ENCODE data around the gene PDCD5.
"Not testable (repeated sequence)": the region's sequence is repeated elsewhere in the genome, so short reads cannot be mapped to it uniquely, and the experiment has no call there.

PDCD5 gene, protein sequence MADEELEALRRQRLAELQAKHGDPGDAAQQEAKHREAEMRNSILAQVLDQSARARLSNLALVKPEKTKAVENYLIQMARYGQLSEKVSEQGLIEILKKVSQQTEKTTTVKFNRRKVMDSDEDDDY

DNA sequence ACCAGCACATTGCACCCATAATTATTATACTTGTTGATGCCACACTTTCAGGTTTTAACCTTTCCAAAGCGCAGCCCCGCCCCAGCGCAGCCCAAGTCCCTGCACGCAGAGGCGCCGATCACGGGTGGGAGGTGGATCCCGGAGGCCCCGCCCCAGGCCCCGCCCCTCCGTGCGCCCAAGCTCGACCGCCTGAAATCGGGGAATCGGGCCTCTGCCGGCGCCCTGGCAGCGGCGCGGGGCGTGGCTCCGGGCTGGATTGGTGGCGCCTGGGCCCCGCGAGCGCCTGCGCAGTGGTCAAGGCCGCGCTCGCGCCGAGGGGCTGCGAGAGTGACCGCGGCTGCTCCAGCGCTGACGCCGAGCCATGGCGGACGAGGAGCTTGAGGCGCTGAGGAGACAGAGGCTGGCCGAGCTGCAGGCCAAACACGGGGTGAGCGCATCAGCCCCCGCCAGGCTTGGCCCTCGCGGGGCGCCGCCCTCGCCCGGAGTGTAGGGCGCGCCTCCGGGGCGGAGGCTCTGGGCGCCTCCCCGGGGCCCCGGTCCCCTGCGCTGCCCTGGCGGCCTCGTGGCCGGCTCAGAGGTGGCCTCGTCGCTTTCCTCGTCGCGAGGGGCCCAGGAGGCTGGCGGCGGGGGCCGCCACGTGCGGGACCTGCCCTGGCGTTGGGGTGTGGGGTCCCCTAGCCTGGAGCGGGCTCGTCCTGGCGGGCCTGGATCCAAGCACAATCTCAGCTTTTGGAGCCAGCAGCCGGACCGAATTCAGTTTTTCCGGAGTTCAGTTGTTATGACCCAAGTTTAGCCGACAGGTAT lies at the start of gene PDCD5:
PDCD5 (plus strand) TSS at position 290 of the 804 bp plus-strand sequence; CDS start at position 362, 72 bp downstream.
- FAIRE-seq: no peak

DNA sequence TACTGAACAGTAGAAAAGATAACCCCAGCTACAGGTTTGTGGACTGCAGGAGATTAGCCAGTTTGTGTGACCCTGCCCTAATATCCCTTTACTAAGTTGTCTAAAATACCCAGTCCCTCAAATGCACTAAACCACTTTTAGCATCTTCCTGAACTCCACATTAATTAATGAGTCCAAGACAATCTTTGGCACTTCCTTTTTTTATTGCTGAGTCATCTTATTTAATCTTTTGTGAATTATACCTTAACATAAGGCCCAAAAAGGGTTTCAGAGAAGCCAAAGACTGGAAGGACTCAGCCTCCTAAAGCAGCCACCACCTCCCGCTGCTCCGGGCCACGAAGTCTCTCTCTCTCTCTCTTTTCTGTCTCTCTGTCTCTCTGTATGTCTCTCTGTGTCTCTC lies 48.8 kb upstream of the PDCD5 start:
- FAIRE-seq: no peak

DNA sequence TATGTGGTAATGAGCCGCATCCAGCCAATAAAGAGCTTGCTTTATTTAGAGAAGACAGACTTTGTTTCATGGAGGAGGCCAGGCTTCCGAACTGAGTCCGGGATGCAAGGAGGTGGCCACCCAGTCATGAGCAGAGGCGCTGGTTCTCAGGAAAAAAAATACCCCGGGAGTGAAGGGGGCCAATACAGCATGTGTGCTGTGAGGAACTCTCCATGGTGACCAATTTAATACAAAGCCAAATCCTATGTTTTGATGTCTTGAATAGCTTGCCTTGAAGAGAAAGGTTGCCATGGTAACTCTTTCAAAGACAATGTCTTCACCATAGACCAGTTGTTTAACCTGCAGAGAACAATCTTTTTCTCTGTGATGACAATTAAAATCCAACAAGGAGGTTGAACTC lies 43.4 kb upstream of the PDCD5 start:
- no peak for FAIRE-seq

DNA sequence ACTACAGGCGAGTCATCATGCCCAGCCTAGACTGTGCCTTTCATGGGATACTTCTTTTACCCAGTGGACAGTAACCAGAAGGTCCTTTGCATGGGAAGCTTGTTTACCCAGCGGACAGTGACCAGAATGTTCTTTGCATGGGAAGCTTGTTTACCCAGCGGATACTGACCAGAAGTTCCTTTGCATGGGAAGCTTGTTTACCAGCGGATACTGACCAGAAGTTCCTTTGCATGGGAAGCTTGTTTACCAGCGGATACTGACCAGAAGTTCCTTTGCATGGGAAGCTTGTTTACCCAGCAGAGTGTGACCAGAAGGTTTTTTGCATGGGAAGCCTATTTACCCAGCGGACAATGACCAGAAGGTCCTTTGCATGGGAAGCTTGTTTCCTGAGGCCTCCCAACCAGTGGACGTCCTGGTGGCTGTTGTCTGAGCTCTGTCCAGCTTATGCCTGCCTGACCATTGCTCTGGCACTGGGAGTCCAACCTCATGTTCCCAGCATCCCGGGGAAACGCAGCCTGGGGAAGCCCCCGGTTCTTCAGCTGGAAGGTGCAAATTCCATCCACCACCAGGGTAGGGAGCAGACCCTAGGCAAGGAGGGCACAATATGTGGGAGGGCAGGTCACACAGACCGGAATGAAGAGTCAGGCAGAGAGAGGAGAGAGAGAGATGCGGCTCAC lies 41.6 kb upstream of the PDCD5 start:
- FAIRE-seq: no peak

DNA sequence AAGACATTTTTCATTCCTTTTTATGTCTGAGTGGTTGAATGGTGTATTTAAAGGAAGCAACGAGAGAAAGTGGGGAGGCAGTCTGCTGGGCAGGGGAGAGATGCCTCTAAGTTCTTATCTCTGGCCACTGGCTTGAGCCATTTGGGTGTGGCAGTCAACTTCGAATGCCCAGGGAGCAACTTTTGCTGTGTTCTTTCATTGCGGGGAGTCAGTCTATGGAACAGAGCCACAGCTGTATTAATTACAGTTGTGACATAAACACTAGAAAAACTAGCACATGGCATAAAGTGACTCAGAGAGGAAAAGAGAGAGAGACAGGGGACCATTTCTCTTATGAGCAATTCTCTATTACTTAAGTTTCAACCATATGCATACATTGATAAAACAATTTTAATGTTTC lies 40.4 kb upstream of the PDCD5 start:
- FAIRE-seq: no peak

DNA sequence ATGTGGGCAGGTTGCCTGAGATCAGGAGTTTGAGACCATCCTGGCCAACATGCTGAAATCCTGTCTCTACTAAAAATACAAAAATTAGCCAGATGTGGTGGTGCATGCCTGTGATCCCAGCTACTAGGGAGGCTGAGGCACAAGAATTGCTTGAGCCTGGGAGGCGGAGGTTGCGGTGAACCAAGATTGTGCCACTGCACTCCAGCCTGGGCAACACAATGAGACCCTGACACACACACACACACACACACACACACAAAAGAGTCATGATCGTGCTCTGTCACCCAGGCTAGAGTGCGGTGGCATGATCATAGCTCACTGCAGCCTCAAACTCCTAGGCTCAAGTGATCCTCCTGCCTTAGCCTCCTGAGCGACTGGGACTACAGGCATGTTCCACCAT lies 39.6 kb upstream of the PDCD5 start:
- FAIRE-seq: not testable (repeated sequence)

DNA sequence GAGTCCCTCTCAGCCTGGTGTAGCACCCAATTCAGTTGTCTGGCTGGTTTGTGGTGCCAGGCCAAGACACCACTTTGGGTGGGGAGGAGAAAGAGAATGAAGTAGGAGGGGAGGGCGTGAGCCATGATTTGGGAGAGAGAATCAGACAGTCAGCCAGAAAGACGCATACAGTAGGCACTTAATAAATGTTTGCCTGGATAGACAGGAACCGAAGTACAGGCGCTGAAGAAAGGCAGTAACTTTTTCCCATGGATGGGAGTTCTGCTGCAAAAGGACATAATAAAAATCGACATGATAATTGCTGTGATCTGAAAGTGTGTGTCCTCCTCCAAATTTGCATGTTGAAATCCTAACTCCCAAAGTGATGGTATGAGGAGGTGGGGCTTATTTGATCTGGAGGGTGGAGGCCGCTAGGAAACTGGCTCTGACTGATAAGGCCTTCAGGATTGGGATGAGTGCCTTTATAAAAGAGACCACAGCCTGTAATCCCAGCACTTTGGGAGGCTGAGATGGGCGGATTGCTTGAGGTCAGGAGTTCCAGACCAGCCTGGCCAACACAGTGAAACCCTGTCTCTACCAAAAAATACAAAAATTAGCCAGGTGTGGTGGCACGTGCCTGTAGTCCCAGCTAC lies 38.4 kb upstream of the PDCD5 start:
- no peak for FAIRE-seq

DNA sequence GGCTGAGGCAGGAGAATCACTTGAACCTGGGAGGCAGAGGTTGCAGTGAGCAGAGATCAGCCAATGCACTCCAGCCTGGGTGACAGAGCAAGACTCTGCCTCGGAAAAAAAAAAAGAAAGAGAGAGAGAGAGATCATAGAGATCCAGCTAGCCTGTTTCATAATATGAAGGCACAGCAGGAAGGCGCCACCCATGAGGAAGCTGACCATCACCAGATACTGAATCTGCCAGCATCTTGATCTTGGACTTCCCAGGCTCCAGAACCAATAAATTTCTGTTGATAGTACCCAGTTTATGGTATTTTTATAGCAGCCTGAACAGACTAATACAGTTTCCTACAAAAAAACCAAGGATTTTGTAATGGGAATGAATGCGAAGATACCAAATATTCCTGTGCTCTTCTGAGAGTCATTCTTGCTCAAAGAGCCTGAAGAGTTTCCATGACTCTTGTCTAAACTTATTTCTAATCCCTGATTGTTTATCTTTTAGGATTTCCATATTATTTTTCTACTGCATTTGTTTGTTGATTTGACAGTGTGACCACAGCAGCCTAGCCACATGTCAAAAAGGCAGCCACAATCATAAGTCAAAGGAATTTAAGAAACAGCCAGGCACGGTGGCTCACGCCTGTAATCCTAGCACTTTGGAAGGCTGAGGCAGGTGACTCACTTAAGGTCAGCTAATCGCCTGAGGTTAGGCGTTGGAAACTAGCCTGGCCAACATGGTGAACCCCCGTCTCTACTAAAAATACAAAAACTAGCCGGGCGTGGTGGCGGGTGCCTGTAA lies 37.7 kb upstream of the PDCD5 start:
- FAIRE-seq: no peak

DNA sequence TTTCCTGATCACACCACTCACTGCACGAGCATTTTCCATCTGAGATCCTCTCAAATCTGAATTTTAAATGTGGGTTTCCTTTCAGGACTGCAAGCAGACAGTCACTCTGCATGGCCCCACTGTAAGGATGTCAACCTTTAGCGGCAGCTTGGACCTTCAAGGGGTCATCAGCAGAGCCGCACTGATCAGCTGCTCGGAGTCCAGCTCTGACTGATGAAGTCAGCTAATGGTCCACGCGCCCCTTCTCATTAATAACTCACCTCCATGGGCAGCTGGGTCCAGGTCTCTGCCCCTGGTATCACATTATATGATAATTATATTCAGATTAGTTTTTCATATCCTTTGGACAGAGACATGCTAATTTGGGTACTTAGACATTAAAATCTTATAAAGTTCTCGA lies 36.1 kb upstream of the PDCD5 start:
- FAIRE-seq: no peak

DNA sequence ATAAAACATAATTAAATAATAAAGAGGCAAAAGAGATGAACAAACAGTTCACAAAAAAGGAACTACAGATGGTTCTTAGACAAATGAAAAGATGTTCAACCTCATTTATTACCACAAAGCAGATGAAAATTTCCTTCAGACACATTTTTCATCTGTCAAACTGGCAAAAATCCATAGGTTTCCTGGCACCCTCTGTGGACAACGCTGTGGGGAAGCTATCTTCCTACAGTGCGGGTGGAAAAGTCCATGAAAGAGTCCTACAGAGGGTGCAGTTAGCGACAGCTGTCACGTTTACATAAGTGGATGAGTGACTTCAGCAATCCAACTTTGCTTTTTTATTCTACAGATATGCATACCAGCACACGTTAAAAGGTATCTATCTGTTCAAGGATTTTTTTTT lies 30.3 kb upstream of the PDCD5 start:
- no peak for FAIRE-seq

DNA sequence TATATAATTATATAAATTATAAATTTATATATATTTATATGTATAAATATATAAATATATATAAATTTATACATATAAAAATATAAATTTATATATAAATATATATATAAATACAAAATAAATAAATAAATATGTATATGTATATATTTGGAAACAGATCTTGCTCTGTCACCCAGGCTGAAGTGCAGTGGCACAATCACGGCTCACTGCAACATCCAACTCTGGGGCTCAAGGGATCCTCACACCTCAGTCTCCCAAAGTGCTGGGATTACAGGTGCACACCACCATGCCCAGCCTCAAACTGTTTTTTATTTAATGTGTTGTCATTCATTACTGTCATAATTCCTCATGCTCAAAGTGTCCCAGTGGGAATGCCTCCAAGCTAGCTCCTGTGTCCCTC lies 25.2 kb upstream of the PDCD5 start:
- no peak for FAIRE-seq

DNA sequence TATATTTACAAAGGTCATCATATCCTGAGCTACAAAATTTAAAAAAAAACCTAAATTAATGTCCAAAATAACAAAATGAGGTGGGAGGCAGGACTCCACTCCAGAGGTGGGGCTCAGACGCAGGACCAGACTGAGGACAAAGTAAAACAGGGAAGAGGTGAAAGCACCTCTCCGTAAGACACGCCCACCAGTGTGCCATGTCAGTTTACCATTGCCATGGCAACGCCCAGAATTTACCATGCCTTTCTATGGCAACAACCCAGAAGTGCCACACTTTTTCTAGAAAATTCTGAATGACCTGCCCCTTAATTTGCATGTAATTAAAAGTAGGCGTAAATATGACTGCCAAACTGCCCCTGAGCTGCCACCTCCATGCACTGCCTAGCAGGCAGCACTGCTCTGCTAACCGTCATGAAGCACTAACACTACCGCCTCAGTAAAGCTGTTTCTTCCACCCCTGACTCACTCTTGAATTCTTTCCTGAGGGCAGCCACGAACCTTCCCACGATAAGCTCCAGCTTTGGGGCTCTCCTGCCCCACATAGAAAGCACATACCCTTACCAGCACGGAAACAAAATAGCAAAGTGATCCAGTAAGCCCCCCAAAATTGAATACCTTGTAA lies 22.3 kb upstream of the PDCD5 start:
- no peak for FAIRE-seq

DNA sequence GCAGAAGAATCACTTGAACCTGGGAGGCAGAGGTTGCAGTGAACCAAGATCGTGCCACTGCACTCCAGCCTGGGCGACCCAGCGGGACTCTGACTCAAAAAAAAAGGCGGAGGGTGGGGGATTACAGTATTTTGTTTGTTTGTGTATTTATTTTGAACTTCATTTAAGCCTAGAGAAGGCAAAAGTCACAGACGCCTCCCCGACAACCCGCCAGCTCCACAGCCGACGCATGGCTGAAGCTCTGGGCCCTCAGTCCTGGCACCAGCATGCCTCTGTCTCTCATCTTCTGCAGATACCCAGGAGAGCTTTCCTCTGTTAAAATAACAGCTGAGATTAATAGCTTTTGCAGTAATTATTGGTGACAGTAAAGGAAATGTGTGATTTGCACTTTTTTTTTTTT lies 17.2 kb upstream of the PDCD5 start:
- no peak for FAIRE-seq

DNA sequence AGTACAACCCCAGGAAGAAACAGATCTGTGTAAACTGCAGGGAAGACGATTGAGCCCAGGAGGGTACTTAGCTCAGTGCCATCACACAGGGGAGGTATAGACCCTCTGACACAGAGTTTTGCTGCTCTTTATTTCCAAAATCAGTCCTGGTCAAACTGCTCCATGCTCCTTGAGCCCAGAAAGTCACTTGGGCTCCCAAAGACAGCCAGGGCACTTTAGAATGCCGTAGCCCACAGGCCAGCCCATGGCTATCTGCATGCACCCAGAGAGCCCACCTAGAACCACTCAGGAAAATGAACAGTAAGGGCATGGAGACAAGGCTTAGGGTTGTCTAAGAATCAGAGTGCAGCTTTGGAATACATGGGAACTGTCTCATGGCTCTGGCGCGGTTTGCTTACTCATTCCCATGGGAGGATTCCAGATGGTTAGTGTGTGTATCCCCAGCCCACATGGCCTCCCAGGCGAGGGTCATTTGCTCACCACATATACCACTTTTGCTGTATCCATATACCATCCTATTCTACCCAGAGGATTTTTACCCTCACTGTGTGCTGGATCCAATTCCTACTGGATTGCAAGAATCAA lies 14.7 kb upstream of the PDCD5 start:
- FAIRE-seq: no peak

DNA sequence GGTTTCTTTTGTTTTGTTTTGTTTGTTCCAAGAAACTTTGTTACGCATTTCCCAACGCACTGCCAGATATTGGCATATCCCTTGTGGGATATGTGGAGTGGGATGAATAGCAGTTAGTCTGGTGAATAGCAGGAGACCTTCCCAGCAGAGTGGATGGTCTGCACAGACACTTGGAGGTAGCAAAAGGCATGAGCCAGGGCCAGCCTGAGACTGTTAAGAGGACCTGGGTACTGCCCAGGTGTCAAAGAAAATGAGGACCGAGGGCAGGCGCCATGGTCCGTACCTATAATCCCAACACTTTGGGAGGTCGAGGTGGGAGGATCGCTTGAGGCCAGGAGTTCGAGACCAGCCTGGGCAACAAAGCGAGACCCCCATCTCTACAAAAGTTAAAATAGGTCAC lies 13.5 kb upstream of the PDCD5 start:
- no peak for FAIRE-seq

DNA sequence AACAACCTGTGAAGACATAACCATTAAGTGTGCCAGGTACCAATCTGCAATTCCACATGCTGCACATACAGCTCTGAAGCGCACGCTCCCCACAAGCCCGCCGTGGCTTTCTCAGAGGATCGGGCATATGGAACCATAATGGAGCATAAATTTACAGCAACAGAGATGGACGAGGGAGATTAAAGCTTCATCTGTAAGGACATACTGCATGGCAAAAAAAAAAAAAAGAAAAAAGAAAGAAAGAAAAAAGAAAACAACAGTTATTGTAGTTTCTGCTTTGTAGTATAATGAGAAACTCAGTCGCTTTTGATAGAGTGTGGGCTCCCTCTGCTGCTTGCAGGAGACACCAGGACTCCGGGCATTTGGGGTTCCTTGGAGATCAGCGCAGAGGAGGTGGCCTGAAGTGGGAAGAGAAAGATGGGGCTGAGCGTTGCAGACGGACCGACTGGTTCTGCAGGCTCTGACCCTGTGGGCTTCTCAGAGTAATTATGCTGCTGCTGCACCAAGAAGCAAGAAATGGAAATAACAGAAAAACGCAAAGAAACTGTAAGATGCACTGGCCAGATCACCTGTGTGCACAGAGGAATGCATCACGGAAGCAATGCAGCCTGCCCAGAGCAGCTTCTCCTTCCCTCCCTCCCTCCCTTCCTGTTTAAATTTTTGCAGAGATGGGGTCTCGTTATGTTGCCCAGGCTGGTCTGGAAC lies 10.8 kb upstream of the PDCD5 start:
- no peak for FAIRE-seq

DNA sequence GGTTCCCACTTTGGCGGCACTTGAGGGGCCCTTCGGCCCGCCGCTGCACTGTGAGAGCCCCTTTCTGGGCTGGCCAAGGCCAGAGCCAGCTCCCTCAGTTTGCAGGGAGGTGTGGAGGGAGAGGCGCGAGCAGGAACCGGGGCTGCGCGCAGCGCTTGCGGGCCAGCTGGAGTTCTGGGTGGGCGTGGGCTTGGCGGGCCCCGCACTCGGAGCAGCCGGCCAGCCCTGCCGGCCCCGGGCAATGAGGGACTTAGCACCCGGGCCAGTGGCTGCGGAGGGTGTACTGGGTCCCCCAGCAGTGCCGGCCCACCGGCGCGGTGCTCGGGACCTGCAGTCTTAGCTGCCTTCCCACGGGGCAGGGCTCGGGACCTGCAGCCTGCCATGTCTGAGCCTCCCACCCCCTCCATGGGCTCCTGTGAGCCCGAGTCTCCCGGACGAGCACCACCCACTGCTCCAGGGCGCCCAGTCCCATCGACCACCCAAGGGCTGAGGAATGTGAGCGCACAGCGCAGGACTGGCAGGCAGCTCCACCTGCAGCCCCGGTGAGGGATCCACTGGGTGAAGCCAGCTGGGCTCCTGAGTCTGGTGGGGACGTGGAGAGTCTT lies 9.4 kb upstream of the PDCD5 start:
- not testable (repeated sequence) for FAIRE-seq

DNA sequence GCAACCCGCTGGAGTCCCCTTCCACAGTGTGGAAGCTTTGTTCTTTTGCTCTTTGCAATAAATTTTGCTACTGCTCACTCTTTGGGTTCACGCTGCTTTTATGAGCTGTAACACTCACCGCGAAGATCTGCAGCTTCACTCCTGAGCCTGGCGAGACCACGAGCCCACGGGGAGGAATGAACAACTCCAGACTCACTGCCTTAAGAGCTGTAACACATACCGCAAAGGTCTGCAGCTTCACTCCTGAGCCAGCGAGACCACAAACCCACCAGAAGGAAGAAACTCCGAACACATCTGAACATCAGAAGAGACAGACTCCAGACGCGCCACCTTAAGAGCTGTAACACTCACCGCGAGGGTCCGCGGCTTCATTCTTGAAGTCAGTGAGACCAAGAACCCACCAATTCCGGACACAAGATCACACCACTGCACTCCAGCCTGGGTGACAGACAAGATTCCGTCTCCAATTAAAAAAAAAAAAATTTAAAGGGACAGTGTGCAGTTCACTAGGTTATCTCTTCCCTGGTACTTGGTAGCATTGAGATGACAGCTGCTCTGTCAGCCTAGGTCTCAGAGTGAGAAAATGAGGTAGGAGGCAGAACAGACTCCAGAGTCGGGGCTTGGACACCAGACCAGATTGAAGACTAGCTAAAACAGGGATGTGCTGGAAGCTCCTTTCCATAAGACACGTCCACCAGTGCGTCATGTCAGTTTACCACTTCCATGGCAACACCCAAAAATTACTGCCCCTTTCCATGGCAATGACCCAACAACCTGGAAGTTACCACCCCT lies 8.1 kb upstream of the PDCD5 start:
- not testable (repeated sequence) for FAIRE-seq

DNA sequence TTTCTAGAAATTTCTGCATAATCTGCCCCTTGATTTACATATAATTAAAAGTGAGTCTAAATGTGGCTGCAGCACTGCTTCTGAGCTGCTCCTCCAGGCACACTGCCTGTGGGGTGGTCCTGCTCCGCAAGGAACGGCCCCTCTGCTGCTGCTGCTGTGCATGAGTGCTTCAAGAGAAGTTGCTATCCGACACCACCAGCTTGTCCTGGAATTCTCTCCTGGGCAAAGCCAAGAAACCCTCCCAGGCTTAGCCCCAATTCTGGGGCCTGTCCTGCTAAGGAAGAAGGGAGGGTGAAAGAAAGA lies 7.5 kb upstream of the PDCD5 start:
- FAIRE-seq: no peak

DNA sequence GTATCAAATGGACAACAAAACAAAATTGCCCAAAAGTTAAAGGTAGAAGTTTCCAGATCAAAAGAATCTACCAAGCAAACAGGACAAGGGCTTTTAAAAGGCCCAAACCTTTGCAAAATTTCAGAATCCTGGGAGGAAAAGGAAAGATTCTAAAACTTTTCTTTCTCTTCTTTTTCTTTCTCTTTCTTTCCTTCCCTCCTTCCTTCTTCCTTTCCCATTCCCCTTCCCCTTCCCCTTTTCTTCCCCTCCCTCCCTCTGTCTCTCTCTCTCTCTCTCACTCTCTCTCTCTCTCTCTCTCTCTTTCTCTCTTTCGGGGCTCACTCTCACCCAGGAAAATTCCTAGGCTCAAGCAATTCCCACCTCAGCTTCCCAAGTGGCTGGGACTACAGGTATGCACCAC lies 4.2 kb upstream of the PDCD5 start:
- FAIRE-seq: no peak
